ENCODE data around the gene ARPP19.

- TF ChIP-seq EZH2phosphoT487 (IDR thresholded peaks at IDR 0.05; ENCODE audit: unreplicated experiment) (no peak), CTCF (conservative IDR thresholded peaks at IDR 0.05; ENCODE audit: low read depth in 2 of 2) (no peak), CREB1 (CRISPR knock-in tag; IDR thresholded peaks at IDR 0.05; ENCODE audit: low read depth) (no peak), ZNF114 (CRISPR knock-in tag; IDR thresholded peaks at IDR 0.05) (no peak)
Measured at GRCh38 chr15:52520421-52520820, 48.4 kb downstream of the ARPP19 start.

Measured in GM23338 (cell line).